ENCODE measurements around the gene KRTAP19-8.

Gene KRTAP19-8, protein sequence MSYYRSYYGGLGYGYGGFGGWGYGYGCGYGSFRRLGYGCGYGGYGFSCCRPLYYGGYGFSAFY

DNA sequence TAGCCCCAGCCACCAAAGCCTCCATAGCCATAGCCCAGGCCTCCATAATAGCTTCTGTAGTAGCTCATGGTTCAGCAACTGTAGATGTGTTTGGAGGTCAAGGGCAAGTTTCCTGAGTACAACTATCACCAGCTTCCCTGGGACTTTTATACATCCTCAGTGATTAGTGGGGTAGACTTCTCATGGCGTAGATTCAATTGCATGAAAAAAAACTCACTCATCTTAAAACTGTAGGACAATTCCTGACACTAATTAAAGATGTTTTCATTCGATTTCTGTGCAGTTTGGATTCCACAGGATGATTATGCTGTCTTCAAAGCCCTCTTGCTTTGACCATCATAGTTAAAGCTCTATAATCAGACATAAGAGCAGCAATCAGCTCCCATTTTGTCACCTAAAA is at the start of gene KRTAP19-8:
TSS of gene KRTAP19-8 (minus strand) at position 101 of the 400 bp plus-strand sequence. CDS start at position 68, 33 bp downstream.
- no peak for DNase-seq (ENCODE audit: low read depth in 2 of 2)

- no peak for DNase-seq (ENCODE audit: low read depth in 2 of 2)
Measured at GRCh38 chr21:31087639-31088473, 49.6 kb upstream of the KRTAP19-8 start.

DNA sequence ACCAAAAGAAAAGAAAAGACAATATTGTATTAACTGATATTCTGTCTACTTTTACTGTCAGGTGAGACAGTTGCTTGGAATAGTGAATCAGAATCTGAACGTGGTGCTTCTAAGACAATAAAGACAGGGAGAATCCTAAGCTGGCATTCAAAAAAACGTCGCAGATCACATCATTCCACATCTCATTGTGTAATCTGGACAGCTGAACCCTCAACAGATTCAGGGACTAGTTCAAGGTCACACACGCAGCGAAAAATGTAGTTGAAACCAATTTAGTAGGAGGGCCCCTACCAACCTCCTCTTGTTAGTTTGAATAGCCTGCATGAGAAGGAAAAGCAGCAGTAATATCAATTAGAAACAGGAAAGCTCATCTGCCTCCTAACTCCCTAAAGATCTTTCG is 46.4 kb upstream of the KRTAP19-8 start:
- DNase-seq (ENCODE audit: low read depth in 2 of 2), result no peak

GRCh38 chr21:31078796-31079195 is 40.5 kb upstream of the KRTAP19-8 start:
- no peak for DNase-seq (ENCODE audit: low read depth in 2 of 2)

GRCh38 chr21:31078216-31078615 is 39.9 kb upstream of the KRTAP19-8 start:
- DNase-seq (ENCODE audit: low read depth in 2 of 2), result no peak

- no peak for DNase-seq (ENCODE audit: low read depth in 2 of 2)
Measured at GRCh38 chr21:31075848-31076247, 37.6 kb upstream of the KRTAP19-8 start.

DNA sequence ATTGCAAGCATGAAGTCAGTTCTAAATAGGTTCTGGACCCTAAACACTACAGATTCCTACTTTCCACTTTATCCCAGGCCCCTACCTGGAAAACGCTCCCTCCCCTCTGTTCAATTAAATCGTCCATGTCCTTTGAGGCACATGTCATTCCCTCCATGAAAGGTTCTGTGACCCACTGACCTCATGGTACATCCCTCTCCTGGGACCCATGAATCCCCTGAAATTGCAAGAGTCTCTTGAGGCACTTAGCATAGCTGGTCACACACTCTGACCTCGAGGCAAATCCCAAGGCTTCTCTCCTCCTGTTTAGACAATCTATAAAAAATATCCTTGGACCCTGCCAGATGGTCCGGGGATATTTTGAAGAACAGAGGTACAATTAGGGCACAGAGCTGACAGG is 34.3 kb upstream of the KRTAP19-8 start:
- no peak for DNase-seq (ENCODE audit: low read depth in 2 of 2)

GRCh38 chr21:31064803-31065202 is 26.5 kb upstream of the KRTAP19-8 start:
- no peak for DNase-seq (ENCODE audit: low read depth in 2 of 2)

- no peak for DNase-seq (ENCODE audit: low read depth in 2 of 2)
Measured at GRCh38 chr21:31052489-31053142, 14.3 kb upstream of the KRTAP19-8 start.

DNA sequence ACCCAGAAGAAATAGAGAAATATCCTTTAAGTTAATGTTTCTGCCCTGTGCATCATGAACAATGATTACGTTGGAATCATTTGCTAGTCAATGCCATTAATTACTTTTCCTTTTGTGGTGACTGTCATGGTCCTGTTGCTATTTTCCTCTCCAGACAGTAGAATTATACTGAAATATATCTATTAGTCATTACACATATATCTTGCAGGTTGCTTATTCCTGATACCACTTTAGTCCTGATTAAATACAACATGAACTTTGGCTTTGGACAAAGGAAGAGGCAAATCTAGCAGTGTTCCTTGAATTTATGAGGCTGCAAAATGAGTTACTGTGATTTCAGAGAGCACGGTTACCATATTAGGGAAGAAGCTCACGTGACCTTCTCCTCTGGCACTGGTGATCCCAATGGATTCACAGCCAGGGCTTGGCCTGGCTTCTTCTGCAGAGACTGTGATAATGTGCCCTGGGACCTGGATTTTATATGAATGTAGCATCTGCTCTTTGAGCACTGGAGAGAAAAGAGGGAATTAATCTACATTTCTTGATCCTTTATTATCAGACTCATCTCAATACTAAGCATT is 12.4 kb upstream of the KRTAP19-8 start:
- no peak for DNase-seq (ENCODE audit: low read depth in 2 of 2)

GRCh38 chr21:31045841-31046240 is 7.6 kb upstream of the KRTAP19-8 start:
- DNase-seq (ENCODE audit: low read depth in 2 of 2), result no peak

DNA sequence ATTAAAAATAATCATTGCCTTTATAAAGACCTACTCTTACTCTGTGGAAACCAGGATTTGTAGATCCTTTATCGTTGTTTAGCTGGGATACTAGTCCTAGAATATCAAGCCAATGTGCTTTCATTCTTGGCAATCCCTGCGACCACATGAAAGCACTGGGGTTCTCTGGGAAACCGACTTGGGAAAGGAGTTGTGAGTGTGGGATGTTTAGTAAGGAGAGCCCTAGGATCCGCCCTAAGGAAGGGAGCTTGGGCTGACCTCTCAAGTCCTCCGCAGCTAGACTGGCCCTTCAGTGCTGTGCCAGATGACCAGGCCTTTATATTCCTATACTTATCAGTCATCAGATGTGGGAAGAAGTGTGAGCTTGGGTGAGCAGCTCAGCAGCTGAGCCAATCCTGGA is 5.2 kb upstream of the KRTAP19-8 start:
- DNase-seq (ENCODE audit: low read depth in 2 of 2), result no peak

GRCh38 chr21:31042080-31042464 is 3.8 kb upstream of the KRTAP19-8 start:
- no peak for DNase-seq (ENCODE audit: low read depth in 2 of 2)

DNA sequence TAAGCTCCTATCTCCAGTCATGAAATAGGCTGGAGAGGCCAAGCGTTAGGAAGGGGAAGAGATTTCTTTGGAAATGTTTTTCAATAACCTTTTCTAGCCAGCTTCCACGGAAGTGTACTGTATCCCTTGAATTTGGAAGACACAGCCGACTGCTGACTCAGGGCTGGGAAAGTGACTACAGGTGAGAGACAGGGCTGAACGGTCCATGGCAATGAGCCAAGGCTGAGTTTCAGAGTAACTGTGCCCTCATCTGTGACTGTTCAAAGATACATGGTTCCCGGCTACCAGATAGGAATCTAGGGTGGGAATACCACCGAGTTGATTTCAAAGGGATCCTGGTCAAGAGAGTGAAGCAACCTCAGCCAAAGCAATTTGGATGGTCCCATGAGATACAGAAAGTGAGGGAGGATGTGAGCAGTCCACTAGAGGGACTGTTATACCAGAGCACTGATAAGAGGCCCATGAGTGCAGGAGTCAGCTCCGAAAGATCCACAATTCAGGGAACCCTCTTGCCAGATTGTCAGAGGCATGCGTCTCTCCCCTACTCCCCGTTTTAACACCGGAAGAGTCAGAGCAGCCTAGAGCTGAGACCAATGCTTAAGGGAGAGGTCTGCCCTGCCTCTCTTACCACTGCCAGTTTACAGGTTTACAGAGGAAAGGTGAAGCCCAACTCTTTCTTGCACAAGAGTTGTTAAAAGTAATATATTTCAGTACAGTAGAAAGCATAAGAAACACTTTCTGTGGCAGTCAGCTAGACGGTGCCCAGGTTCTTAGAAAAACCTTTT is 3.2 kb upstream of the KRTAP19-8 start:
- no peak for DNase-seq (ENCODE audit: low read depth in 2 of 2)

GRCh38 chr21:31034378-31034777 is 3.9 kb downstream of the KRTAP19-8 start:
- no peak for DNase-seq (ENCODE audit: low read depth in 2 of 2)

GRCh38 chr21:31030367-31031106 is 7.7 kb downstream of the KRTAP19-8 start:
- no peak for DNase-seq (ENCODE audit: low read depth in 2 of 2)

GRCh38 chr21:31023680-31024079 is 14.6 kb downstream of the KRTAP19-8 start:
- DNase-seq (ENCODE audit: low read depth in 2 of 2), result no peak

DNA sequence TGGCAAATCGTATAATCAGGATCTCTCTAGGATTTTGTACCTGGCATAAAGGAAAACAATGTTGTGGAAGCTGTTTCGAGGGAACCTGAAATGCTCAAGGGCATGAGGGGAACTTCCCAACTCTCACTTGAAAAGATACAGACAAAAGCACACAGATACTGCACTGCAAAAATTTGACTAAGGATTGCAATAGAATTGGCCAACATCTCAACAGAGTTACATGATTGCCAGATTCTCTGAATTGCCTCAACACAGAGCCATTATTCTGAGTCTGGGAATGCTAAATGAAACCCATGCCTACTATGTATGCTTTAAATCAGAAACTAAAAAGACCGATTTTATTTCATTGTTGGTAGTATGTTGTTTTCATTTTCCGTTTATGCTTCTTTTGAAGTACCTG is 16.0 kb downstream of the KRTAP19-8 start:
- DNase-seq (ENCODE audit: low read depth in 2 of 2), result no peak

GRCh38 chr21:31018232-31018631 is 20.0 kb downstream of the KRTAP19-8 start:
- DNase-seq (ENCODE audit: low read depth in 2 of 2), result no peak

DNA sequence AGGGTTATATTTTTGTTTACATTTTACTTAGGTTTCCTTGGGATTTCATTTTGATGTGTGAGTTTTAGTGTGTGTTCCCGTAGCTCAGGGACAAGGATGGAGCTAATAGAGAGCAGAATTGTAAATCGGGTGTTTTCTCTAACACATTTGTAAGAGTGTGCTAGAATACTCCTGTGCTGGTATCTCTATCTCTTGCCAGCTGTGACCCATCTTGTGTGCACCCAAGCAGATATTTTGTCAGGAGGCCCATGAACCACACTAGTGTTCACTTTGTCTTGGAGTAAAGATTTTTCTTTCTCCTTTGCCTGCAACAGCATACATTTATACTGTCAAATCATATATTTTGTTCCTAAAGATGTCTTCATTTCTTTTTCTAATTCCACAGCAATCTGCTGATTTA is 23.4 kb downstream of the KRTAP19-8 start:
- no peak for DNase-seq (ENCODE audit: low read depth in 2 of 2)
